ENCODE results near the gene ASMTL. TPM values are rescaled to one million over a fixed set of nuclear protein-coding genes. Genes with fewer than 3 reads are reported as not detected.
"Not testable (repeated sequence)": the region's sequence is repeated elsewhere in the genome, so short reads cannot be mapped to it uniquely, and the experiment has no call there.

ASMTL gene
- total RNA-seq, 2 experiments from 2014 or later: 65.2 to 67.4 TPM

DNA sequence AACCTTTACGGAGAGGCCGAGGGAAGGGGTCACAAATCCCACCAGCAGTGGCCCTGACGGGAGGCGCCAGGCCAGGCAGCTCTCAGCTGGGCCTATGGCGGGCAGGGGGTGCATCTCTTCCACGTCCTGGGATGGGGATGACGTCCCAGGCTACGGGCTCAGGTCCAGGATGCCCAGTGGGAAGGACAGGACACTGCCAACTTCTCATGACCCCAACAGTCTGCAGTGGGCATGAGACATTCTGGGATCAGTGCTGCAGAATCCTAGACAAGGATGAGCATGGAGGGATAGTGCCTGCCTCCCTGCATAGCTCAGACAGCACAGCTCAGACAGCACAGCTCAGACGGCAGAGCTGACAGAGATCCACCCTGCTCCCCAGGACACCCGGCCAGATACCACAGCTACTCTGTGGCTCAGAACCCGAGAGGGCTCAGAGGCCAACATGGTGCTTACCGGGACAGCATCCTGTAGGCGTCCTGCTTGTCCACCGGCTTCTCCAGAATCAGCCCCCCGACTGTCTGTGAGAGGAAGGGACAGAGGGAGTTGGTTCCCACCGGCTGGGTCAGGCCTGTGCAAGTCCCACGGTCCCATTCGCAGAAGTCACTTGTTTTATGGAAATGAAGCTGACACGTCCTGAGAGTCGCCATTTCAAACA lies 17.3 kb downstream of the ASMTL start:
- no peaks in the 10 kb centered on the region for H3K27me3 Mint-ChIP-seq
- H3K4me1 Mint-ChIP-seq (ENCODE audit: low read depth): no peaks in the 10 kb centered on the region
- H3K36me3 Mint-ChIP-seq: peaks cover 42% of the 10 kb centered on the region
- intact Hi-C loops (cut with micrococcal nuclease): no loop called here
- ChIA-PET CTCF (no interaction called here), POLR2A (no interaction called here)
- DNase-seq: no peak
- H3K9me3 Mint-ChIP-seq: peaks cover 4% of the 10 kb centered on the region
- no peak overlapping the region for H3K4me3 Mint-ChIP-seq
- no peak overlapping the region for H3K27ac Mint-ChIP-seq

DNA sequence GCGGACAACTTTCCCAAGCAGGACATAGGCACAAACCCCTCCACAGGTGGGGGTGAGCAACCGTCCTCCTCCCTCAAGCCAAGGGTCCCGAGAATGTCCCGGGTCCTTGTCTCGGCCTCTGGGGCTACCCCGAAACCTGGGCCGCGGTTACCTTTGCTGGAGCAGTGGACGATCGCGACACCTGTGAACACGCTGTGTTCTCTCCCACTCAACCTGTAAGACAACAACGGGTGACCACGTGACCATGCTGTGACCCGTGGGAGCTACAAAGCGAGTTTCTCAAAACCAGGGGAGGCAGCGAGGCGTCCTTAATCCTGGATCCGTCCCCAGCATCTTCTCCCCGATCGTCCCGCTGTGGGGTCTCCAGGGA lies 17.9 kb downstream of the ASMTL start:
- Mint-ChIP-seq H3K36me3 (peaks cover 41% of the 10 kb centered on the region), H3K27me3 (no peaks in the 10 kb centered on the region), H3K4me3 (no peak overlapping the region), H3K4me1 (ENCODE audit: low read depth) (no peaks in the 10 kb centered on the region), H3K9me3 (peaks cover 4% of the 10 kb centered on the region), H3K27ac (no peak overlapping the region)
- no peak for DNase-seq
- intact Hi-C loops (cut with micrococcal nuclease): no loop called here
- CTCF ChIA-PET: no interaction called here
- POLR2A ChIA-PET: no interaction called here

DNA sequence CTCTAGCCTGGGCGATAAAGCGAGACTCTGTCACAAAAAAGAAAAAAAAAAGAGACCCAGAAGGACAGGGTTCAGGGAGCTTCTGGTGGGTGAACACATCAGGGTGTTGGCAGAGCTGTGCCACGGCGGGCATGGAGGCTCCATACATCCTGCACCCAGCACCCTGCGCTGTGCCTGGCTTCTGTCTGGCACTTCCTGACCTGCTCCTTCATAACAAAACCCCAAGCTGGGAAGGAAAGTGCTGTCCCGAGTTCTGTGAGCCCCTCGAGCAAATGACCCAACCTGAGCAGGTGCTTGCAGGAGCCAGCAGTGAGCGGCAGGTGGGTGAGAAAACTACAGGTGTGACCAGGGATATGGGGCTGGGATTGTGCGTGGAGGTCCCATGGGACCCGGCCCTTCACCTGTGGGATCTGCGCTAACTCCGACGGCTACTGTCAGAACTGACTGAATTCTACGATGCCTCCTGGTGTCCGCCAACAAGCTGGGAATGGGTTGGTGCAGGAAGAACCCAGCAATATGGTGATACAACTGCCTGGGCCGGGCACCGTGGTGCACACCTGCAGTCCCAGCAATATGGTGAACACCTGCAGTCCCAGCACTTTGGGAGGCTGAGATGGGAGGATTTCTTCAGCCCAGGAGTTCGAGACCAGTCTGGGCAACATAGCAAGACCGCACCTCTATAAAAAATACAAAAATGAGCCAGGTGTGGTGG lies 18.9 kb downstream of the ASMTL start:
- Mint-ChIP-seq H3K9me3 (peaks cover 4% of the 10 kb centered on the region), H3K27me3 (no peaks in the 10 kb centered on the region), H3K27ac (no peak overlapping the region), H3K4me1 (ENCODE audit: low read depth) (no peaks in the 10 kb centered on the region), H3K36me3 (peaks cover 37% of the 10 kb centered on the region), H3K4me3 (no peak overlapping the region)
- intact Hi-C loops (cut with micrococcal nuclease): no loop called here
- ChIA-PET POLR2A (no interaction called here), CTCF (no interaction called here)
- DNase-seq: no peak

DNA sequence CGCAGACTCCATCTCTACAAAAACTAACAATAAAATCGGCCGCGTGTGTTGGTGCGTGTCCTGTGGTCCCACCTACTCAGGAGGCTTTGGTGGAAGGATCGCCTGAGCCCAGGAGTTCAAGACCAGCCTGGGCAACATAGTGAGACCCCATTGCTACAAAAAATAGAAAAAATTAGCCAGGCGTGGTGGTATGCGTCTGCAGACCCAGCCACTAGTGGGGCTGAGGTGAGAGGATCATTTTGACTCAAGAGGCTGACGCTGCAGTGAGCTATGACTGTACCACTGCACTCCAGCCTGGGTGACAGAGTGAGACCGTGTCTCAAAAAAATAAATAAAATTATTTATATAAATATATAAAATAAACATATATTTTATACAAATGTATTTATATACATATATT lies 22.3 kb downstream of the ASMTL start:
- H3K36me3 Mint-ChIP-seq: peaks cover 25% of the 10 kb centered on the region
- intact Hi-C loops (cut with micrococcal nuclease): no loop called here
- no peaks in the 10 kb centered on the region for H3K9me3 Mint-ChIP-seq
- no peaks in the 10 kb centered on the region for H3K4me1 Mint-ChIP-seq (ENCODE audit: low read depth)
- ChIA-PET POLR2A (no interaction called here), CTCF (no interaction called here)
- no peak overlapping the region for H3K27ac Mint-ChIP-seq
- no peaks in the 10 kb centered on the region for H3K27me3 Mint-ChIP-seq
- no peak overlapping the region for H3K4me3 Mint-ChIP-seq
- peak; percentile 42 for DNase-seq

DNA sequence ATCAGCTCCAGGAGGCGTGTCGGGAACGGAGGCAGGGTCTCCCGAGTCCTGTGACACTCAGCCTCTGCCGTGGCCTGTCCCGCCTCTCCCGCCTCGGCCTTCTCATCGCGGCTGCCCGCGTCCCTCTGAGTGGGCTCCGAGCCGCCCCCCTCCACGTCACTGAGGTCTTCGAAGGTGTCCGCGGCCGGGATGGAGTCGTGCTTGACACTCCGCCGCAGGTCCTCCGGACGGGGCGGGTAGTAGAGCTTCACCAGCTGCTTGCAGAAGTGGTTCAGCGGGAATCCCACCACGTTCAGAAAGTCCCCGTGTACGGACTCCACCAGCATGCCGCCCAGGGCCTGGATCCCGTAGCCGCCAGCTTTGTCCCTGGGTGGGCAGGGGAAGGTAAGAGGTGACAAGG lies 25.0 kb downstream of the ASMTL start:
- Mint-ChIP-seq H3K27ac (no peak overlapping the region), H3K9me3 (peaks cover 12% of the 10 kb centered on the region), H3K4me3 (no peak overlapping the region), H3K27me3 (no peaks in the 10 kb centered on the region), H3K36me3 (peaks cover 45% of the 10 kb centered on the region), H3K4me1 (ENCODE audit: low read depth) (no peaks in the 10 kb centered on the region)
- POLR2A ChIA-PET: no interaction called here
- DNase-seq: no peak
- intact Hi-C loops (cut with micrococcal nuclease): no loop called here
- CTCF ChIA-PET: no interaction called here

DNA sequence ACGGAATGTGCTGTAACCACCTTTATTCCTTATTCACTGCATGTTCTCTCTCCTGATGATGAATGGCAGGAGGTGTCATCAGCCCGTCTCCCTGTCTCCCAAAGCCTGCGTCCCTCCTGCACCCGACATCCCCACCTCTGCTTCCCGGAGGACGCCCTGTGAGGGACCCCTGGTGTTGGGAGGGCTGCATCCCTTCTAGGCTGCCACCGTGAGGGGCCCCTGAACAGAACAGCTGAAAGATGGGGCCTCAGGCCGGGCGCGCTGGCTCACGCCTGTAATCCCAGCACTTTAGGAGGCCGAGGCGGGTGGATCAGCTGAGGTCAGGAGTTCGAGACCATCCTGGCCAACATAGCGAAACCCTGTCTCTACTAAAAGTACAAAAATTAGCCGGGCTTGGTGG lies 26.4 kb downstream of the ASMTL start:
- POLR2A ChIA-PET; intact Hi-C loops (cut with micrococcal nuclease); H3K27me3 Mint-ChIP-seq; CTCF ChIA-PET; H3K27ac Mint-ChIP-seq; H3K4me3 Mint-ChIP-seq; H3K4me1 Mint-ChIP-seq (ENCODE audit: low read depth); DNase-seq: not testable (repeated sequence)
- H3K36me3 Mint-ChIP-seq: peaks cover 55% of the 10 kb centered on the region
- peaks cover 24% of the 10 kb centered on the region for H3K9me3 Mint-ChIP-seq

DNA sequence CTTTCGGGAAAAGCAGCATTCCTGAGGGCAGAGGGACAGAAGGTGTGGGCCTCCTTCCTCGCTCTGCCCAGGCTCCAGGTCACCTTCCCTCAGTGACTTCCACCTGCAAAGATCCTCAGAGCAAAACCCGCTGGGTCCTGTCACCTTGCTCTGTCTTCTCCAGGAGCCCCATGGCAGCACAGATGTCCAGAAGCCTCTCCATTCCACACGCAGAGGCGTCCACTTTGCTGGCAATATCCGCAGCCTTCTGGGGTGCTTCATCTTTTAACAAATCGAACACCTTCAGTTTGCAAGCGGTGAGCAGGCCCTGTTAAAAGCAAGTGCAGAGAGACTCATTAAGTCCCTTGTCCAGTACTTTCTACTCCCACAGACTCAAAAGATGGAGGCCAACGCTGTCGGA lies 27.3 kb downstream of the ASMTL start:
- Mint-ChIP-seq H3K36me3 (peaks cover 61% of the 10 kb centered on the region), H3K27ac (no peak overlapping the region), H3K4me1 (ENCODE audit: low read depth) (no peaks in the 10 kb centered on the region), H3K4me3 (no peak overlapping the region), H3K9me3 (peaks cover 24% of the 10 kb centered on the region), H3K27me3 (no peaks in the 10 kb centered on the region)
- intact Hi-C loops (cut with micrococcal nuclease): no loop called here
- POLR2A ChIA-PET: no interaction called here
- CTCF ChIA-PET: no interaction called here
- DNase-seq: no peak

DNA sequence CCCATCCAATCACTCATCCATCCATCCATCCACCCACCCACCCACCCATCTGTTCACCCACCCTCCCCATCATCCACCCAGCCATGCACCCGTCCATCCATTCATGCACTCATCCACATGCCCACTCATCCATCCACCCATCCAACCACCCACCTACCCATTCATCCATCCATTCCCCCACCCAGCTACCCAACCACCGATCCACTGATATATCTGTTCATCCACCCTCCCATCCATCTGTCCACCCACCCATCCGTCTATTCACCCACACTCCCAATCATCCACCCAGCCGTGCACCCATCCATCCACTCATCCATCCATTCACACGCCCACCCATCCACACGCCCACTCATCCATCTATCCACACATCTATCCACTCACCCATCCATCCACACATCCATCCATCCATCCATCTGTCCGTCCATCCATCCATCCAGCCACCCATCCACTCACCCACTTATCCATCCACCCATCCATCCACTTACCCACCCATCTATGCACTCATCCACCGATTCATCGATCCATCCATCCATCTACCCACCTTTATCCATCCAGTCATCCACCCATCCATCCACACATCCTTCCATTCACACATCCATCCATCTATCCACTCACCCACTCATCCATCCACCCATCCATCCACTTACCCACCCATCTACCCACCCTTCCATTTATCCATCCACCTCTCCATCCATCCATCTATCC lies 28.4 kb downstream of the ASMTL start:
- Mint-ChIP-seq H3K9me3 (peaks cover 24% of the 10 kb centered on the region), H3K27me3 (no peaks in the 10 kb centered on the region), H3K36me3 (peaks cover 68% of the 10 kb centered on the region), H3K4me3 (no peak overlapping the region), H3K4me1 (ENCODE audit: low read depth) (no peaks in the 10 kb centered on the region), H3K27ac (no peak overlapping the region)
- POLR2A ChIA-PET: no interaction called here
- intact Hi-C loops (cut with micrococcal nuclease): no loop called here
- DNase-seq: no peak
- CTCF ChIA-PET: no interaction called here

DNA sequence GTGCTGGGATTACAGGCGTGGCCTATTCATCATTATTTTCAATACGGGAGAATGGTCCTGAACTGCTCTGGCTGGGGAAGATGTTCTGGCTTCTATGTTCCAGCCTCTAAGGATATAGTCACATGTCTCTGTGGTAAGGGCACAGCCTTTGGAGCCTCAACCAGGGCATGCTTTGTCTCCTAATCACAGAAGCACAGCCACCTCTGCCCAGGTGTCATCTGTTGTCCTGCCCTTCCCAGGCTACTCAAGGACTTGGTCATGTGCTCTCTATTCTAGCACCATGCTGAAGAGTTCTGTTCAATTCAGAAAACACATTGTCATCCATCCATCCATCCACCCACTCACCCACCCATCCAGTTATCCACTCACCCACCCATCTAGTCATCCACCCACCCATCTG lies 29.5 kb downstream of the ASMTL start:
- H3K27ac Mint-ChIP-seq: no peak overlapping the region
- no peak overlapping the region for H3K4me3 Mint-ChIP-seq
- H3K9me3 Mint-ChIP-seq: peaks cover 24% of the 10 kb centered on the region
- CTCF ChIA-PET: no interaction called here
- DNase-seq: no peak
- no peaks in the 10 kb centered on the region for H3K27me3 Mint-ChIP-seq
- H3K4me1 Mint-ChIP-seq (ENCODE audit: low read depth): no peaks in the 10 kb centered on the region
- intact Hi-C loops (cut with micrococcal nuclease): no loop called here
- POLR2A ChIA-PET: no interaction called here
- peaks cover 78% of the 10 kb centered on the region for H3K36me3 Mint-ChIP-seq

DNA sequence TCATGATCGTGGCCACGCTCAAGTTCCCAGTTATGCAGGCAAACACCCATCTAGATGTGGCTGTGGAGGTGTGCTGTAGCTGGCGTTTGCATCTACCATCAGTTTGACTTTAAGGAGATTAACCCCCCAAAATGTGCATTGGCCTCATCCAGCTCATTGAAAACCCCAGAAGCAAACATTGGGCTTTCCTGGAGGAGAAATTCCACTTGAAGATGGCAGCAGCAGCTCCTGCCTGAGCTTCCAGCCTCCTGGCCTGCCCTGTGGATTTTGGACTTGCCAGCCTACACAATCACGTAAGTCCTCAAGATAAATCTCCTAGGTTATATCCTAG lies 30.6 kb downstream of the ASMTL start:
- peaks cover 24% of the 10 kb centered on the region for H3K9me3 Mint-ChIP-seq
- H3K4me3 Mint-ChIP-seq: no peak overlapping the region
- POLR2A ChIA-PET: no interaction called here
- no peaks in the 10 kb centered on the region for H3K4me1 Mint-ChIP-seq (ENCODE audit: low read depth)
- CTCF ChIA-PET: no interaction called here
- intact Hi-C loops (cut with micrococcal nuclease): no loop called here
- H3K36me3 Mint-ChIP-seq: peaks cover 74% of the 10 kb centered on the region
- H3K27me3 Mint-ChIP-seq: no peaks in the 10 kb centered on the region
- DNase-seq: no peak
- H3K27ac Mint-ChIP-seq: no peak overlapping the region

DNA sequence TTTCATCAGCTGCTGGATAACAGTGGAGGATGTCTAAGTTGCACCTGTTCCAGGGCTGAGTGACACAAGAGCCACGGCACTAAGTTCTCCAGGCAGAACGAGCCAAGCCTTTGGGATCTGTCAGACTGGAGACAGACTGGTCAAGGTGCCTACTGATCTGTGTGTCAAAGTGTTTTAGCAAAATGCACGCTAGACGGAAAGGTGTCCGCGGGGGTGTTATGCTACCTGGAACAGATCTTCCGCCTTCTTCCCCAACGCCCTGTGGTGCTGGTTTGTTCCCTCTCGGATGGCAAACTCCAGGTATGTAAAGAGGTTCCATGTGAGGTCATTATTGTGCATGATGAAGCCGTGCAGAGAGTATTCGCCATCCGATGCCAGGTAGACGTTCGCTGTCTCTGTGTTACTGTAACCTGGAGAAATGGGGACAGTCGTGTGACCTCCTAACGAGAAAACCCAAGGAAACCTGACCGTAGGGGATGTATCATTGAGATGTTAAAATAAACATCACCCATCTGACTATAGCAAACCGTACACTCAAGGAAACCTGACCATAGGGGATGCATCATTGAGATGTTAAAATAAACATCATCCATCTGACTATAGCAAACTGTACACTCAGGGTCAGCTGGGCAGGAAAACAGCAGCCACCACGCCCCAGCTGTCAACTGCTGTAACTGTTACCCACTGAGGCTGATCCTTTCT lies 31.1 kb downstream of the ASMTL start:
- intact Hi-C loops (cut with micrococcal nuclease): no loop called here
- H3K4me3 Mint-ChIP-seq: no peak overlapping the region
- DNase-seq: no peak
- H3K36me3 Mint-ChIP-seq: peaks cover 71% of the 10 kb centered on the region
- H3K4me1 Mint-ChIP-seq (ENCODE audit: low read depth): no peaks in the 10 kb centered on the region
- H3K9me3 Mint-ChIP-seq: peaks cover 24% of the 10 kb centered on the region
- CTCF ChIA-PET: no interaction called here
- POLR2A ChIA-PET: no interaction called here
- no peaks in the 10 kb centered on the region for H3K27me3 Mint-ChIP-seq
- no peak overlapping the region for H3K27ac Mint-ChIP-seq

DNA sequence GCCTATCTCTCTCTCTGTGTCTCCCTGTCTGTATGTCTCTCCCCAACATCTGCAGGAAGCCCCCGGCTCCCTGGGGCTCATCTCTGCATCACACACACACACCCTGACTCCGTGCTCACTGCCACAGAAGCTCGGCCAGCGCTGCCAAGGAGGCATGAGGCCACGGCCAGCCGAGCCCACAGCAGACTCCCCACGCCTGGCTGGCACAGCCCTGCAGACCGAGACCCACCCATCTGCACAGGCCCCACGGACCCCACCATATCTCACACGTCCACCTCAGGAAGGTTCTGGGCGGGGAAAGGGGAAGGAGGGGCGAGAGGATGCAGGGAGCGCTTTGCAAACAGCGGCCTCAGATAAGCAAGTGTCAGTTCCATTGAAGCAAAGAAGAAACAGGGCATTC lies 32.3 kb downstream of the ASMTL start:
- Mint-ChIP-seq H3K27me3 (no peaks in the 10 kb centered on the region), H3K36me3 (peaks cover 62% of the 10 kb centered on the region), H3K4me1 (ENCODE audit: low read depth) (no peaks in the 10 kb centered on the region), H3K4me3 (no peak overlapping the region), H3K27ac (peak overlapping the region; percentile 18), H3K9me3 (peaks cover 24% of the 10 kb centered on the region)
- ChIA-PET POLR2A (no interaction called here), CTCF (no interaction called here)
- DNase-seq: no peak
- intact Hi-C loops (cut with micrococcal nuclease): no loop called here
